ENCODE results near the gene U2AF2. TPM values are rescaled to one million over a fixed set of nuclear protein-coding genes. Genes with fewer than 3 reads are reported as not detected.

The U2AF2 gene
- total RNA-seq, 2 experiments from 2014 or later: 211 to 264 TPM

DNA sequence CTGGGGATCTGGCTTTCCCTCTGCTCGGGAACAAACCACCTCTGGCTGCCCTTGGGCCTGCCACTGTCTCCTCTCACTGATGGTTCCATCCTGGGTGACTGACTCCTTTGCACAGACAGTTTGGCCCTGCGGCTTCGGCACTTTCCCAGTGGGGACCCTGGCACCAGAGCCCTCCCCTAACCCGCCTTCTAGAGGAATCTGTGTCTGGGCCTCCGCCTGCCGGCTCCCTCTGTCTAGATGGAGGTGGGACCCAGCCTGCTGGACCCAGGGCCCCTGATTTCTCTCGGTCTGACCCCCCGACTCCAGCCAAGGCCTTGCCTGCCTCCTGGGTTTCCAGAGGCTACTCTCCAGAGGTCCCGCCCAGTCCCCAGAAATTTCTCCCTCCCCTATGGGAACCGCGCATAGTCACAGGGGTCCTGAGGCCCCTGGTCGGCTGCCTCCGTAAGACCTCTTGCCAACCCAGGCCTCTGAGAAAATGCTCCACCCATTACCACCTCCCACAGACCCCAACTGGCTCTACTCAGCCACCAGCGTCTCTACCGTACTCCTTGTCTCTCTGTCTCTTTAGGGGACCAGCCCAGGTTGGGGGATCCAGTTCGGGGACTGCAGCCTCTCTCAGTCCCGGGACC, 4.1 kb upstream of the U2AF2 start:
- BruUV-seq (replicated peaks): no TSS peak
- no peak overlapping the region for H3K4me2 ChIP-seq (ENCODE audit: low read length)
- POLR2A ChIA-PET: no interaction called here

DNA sequence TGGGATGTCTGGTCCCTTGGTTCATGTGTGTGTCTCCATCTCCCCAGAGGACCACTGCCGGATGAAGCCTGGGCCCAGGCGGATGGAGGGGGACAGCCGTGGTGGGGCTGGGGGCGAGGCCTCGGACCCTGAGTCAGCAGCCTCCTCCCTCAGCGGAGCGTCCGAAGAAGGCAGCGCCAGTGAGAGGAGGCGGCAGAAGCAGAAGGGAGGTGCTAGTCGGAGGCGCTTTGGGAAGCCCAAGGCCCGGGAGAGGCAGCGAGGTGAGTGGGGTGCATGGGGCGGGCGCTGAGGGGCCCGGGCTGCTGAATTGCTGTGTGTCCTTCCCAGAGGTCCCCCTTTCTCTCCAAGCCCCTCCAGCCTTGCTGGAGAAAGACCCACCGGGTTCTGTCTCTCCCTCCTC, 3.6 kb upstream of the U2AF2 start:
- H2AFZ ChIP-seq (ENCODE audit: low read length): no peak overlapping the region
- H4K20me1 ChIP-seq (ENCODE audit: insufficient read depth, low read length): peaks cover 6% of the 10 kb centered on the region; the same call in 1 of the 2 replicates
- H3K9me3 ChIP-seq (ENCODE audit: low read length): no peaks in the 10 kb centered on the region
- intact Hi-C loops (cut with micrococcal nuclease; ENCODE audit: unreplicated experiment): no loop called here
- peaks cover 23% of the 10 kb centered on the region for H3K4me1 ChIP-seq (ENCODE audit: insufficient read depth, low read length, poor library complexity, severe bottlenecking)
- H3K9me2 ChIP-seq (ENCODE audit: insufficient read depth, low read length): no peaks in the 10 kb centered on the region
- H3K27ac ChIP-seq (ENCODE audit: low read depth, low read length, poor library complexity, severe bottlenecking): no peak overlapping the region
- BruUV-seq (replicated peaks): no TSS peak
- H3K79me2 ChIP-seq (ENCODE audit: insufficient read depth, low read depth, low read length): peaks cover 28% of the 10 kb centered on the region
- no peak overlapping the region for H3K4me3 ChIP-seq (ENCODE audit: low read depth, low read length, poor library complexity, severe bottlenecking)
- DNase-seq (ENCODE audit: low spot score): no peak
- peaks cover 47% of the 10 kb centered on the region for H3K36me3 ChIP-seq (ENCODE audit: insufficient read depth, low read length)
- ChIA-PET CTCF (ENCODE audit: unreplicated experiment) (no interaction called here), POLR2A (no interaction called here)
- TF ChIP-seq EZH2phosphoT487 (IDR thresholded peaks at IDR 0.05; ENCODE audit: borderline replicate concordance, low read depth, low read length) (no peak), CTCF (conservative IDR thresholded peaks at IDR 0.05; ENCODE audit: low read length) (no peak)
- no peak overlapping the region for H3K4me2 ChIP-seq (ENCODE audit: low read length)

More for the DNA sequence above, 4.1 kb upstream of the U2AF2 start:
- CTCF ChIA-PET (ENCODE audit: unreplicated experiment): no interaction called here
- Histone ChIP-seq H2AFZ (ENCODE audit: low read length) (no peak overlapping the region), H3K4me3 (ENCODE audit: low read depth, low read length, poor library complexity, severe bottlenecking) (no peak overlapping the region), H3K9me3 (ENCODE audit: low read length) (no peaks in the 10 kb centered on the region), H4K20me1 (ENCODE audit: insufficient read depth, low read length) (peaks cover under 1% of the 10 kb centered on the region; the same call in 1 of the 2 replicates), H3K9me2 (ENCODE audit: insufficient read depth, low read length) (no peaks in the 10 kb centered on the region), H3K79me2 (ENCODE audit: insufficient read depth, low read depth, low read length) (peaks cover 26% of the 10 kb centered on the region), H3K36me3 (ENCODE audit: insufficient read depth, low read length) (peaks cover 46% of the 10 kb centered on the region), H3K4me1 (ENCODE audit: insufficient read depth, low read length, poor library complexity, severe bottlenecking) (peaks cover 28% of the 10 kb centered on the region), H3K27ac (ENCODE audit: low read depth, low read length, poor library complexity, severe bottlenecking) (no peak overlapping the region)
- DNase-seq (ENCODE audit: low spot score): no peak
- intact Hi-C loops (cut with micrococcal nuclease; ENCODE audit: unreplicated experiment): no loop called here
- TF ChIP-seq CTCF (conservative IDR thresholded peaks at IDR 0.05; ENCODE audit: low read length): no peak
- no peak for TF ChIP-seq EZH2phosphoT487 (IDR thresholded peaks at IDR 0.05; ENCODE audit: borderline replicate concordance, low read depth, low read length)

- ChIA-PET CTCF (ENCODE audit: unreplicated experiment) (interaction anchor here (0.6 kb wide), 1 partner anchor 12 kb away, joined by 4 read pairs; the partner anchor contains the start of gene ZNF580), POLR2A (no interaction called here)
- Histone ChIP-seq H3K9me2 (ENCODE audit: insufficient read depth, low read length) (no peaks in the 10 kb centered on the region), H3K4me2 (ENCODE audit: low read length) (no peak overlapping the region; the same call in 1 of the 2 replicates), H3K36me3 (ENCODE audit: insufficient read depth, low read length) (peaks cover 53% of the 10 kb centered on the region), H4K20me1 (ENCODE audit: insufficient read depth, low read length) (peaks cover 19% of the 10 kb centered on the region), H3K4me3 (ENCODE audit: low read depth, low read length, poor library complexity, severe bottlenecking) (no peak overlapping the region), H3K79me2 (ENCODE audit: insufficient read depth, low read depth, low read length) (peaks cover 32% of the 10 kb centered on the region), H3K27ac (ENCODE audit: low read depth, low read length, poor library complexity, severe bottlenecking) (no peak overlapping the region), H3K4me1 (ENCODE audit: insufficient read depth, low read length, poor library complexity, severe bottlenecking) (peaks cover 19% of the 10 kb centered on the region), H2AFZ (ENCODE audit: low read length) (no peak overlapping the region), H3K9me3 (ENCODE audit: low read length) (no peaks in the 10 kb centered on the region)
- intact Hi-C loops (cut with micrococcal nuclease; ENCODE audit: unreplicated experiment): no loop called here
- DNase-seq (ENCODE audit: low spot score): no peak
- TF ChIP-seq EZH2phosphoT487 (IDR thresholded peaks at IDR 0.05; ENCODE audit: borderline replicate concordance, low read depth, low read length) (no peak), CTCF (conservative IDR thresholded peaks at IDR 0.05; ENCODE audit: low read length) (no peak)
- no TSS peak for BruUV-seq (replicated peaks)
Observed at GRCh38 chr19:55652311-55653128, 2.3 kb upstream of the U2AF2 start.

Data from OCI-LY7 (cell line).